Choroid plexus epithelial cell (primary cell): ENCODE results near the gene C1orf159.

Source experiments
- DNase-seq: peaks from one replicate; pipeline ENCODE4 v3.0.0-alpha.2; 2010; ENCODE audit warnings: low read depth
- H3K4me3 ChIP-seq: 2 replicates; pipeline ENCODE4 v1.5.1; 2011; ENCODE audit warnings: low read depth, mild to moderate bottlenecking, control low read depth, low read length, moderate library complexity
- TF ChIP-seq, protein P1 (sequence below): conservative IDR thresholded peaks from 2 replicates; pipeline ENCODE4 v1.5.1; 2011; ENCODE audit warnings: low read depth, mild to moderate bottlenecking, control low read depth, inconsistent platforms, low read length, moderate library complexity

C1orf159 gene

DNA sequence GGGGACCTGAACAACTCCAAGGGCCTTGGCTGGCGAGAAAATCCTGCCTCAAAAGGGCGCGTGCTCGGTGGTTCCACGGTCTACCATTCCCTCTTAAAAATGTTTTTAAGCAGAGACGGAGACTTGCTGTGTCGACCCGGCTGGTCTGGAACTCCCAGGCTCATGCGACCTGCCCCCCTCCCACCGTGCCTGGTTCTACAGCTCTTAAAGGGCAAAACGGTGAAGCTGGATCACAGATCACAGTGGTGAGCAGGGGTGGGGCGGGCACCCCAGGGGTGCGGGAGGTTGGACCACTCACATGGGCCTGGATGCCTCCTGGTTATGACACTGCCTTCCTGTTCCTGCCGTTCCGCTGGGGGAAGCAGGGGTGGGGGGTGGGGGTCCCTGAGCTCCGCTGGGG is 4.2 kb upstream of the C1orf159 start:
- no peak overlapping the region for H3K4me3 ChIP-seq
- TF ChIP-seq, protein P1, sequence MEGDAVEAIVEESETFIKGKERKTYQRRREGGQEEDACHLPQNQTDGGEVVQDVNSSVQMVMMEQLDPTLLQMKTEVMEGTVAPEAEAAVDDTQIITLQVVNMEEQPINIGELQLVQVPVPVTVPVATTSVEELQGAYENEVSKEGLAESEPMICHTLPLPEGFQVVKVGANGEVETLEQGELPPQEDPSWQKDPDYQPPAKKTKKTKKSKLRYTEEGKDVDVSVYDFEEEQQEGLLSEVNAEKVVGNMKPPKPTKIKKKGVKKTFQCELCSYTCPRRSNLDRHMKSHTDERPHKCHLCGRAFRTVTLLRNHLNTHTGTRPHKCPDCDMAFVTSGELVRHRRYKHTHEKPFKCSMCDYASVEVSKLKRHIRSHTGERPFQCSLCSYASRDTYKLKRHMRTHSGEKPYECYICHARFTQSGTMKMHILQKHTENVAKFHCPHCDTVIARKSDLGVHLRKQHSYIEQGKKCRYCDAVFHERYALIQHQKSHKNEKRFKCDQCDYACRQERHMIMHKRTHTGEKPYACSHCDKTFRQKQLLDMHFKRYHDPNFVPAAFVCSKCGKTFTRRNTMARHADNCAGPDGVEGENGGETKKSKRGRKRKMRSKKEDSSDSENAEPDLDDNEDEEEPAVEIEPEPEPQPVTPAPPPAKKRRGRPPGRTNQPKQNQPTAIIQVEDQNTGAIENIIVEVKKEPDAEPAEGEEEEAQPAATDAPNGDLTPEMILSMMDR = no peak
- no peak for DNase-seq

DNA sequence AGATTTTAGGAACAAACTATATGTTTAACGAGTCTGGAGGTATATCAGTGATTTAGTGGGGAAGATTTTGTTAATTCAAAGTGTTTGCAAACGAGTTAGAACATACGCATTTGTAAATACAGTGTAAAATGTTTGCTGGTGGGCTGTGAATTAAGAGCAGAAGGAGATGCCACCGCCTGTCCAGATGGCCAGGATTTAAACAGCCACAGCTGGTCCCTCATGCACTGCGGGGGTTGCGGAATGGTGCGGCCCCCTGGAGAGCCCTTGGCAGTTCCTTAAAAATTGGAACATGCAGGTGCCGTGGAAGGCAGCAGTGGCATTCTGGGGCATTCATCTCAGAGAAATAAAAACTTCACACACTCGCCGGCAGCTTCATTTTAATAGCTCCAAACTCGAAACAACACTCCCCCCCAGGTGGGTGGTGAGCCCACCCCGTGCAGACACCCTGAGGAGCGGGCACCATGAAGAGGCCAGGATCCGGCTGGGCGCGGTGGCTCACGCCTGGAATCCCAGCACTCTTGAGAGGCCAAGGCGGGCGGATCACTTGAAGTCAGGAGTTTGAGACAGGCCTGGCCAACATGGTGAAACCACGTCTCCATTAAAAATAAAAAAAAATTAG is 3.5 kb upstream of the C1orf159 start:
- TF ChIP-seq, protein P1 = no peak
- no peak overlapping the region for H3K4me3 ChIP-seq
- DNase-seq = no peak

DNA sequence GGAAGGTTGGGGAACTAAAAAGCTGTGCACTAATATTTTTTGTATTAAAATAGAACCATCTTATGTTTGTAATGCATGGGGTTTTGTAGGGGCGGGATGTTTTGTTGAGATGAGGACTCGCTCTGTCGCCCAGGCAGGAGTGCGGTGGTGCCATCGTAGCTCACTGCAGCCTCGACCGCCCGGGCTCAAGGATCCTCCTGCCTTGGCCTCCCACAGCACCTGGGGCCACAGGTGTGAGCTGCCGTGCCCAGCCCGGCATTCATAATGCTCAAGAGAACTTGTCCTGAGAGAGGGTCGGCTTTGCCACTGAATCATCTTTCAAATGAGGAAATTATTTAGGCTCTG is 3.0 kb upstream of the C1orf159 start:
- H3K4me3 ChIP-seq = no peak overlapping the region
- TF ChIP-seq, protein P1 = no peak
- no peak for DNase-seq

DNA sequence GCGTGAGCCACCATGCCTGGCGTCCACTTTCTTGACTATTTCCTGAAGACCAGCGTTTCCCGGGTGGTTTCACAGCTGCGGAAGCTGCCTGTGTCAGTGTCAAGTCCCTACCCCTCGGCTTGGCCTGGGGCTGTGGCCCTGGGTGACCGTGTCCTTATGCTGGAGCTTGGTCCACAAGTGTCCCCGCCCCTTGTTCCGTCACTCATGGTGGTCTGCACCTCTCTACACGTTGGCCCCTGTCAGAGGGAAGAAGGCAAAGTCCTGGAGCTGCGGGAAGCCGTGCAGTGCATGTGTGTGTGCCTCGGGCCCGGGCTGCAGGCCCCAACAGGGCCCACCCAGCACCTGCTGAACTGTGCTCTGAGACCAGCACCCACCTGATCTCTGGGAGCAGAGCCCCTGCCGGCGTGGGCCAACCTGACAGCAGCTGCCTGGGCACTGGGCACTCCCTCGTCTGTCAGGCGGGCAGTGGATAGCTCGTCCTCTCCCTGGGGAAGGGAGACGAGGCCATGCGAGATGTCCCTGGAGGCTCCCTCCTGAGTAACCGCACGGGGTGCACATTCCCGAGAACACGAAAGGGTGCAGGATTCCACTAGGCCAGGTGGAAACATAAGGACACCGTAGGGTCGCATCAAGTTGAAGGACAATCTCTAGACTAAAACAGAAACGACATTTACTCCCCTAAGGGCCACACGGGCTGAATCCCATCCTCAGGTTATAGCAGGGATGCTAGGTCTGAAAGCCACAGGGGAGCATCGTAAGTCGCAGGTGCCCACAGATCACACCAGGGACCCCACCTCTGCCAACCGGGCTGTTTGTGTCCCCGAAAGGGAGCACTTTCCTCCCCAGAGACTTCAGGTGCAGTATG is 2.4 kb upstream of the C1orf159 start:
- H3K4me3 ChIP-seq = no peak overlapping the region
- no peak for DNase-seq
- TF ChIP-seq, protein P1 = no peak

DNA sequence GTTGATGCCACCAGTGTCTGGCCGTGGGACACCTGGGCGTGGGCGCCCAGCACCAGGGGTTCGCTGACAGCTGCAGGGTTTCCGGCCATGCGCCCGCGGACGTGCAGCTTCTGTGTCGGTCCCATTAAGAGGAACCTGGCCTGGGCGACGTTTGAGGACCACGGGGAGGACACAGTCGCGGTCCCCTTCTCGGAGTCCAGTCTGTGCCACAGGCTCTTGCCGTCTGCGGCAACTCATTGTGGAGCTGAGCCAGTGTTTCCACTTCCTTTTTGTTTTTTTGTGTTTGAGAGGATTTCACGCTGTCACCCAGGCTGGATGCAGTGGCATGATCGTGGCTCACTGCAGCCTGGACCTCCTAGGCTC is 1.6 kb upstream of the C1orf159 start:
- H3K4me3 ChIP-seq = no peak overlapping the region
- DNase-seq = no peak
- TF ChIP-seq, protein P1 = no peak

DNA sequence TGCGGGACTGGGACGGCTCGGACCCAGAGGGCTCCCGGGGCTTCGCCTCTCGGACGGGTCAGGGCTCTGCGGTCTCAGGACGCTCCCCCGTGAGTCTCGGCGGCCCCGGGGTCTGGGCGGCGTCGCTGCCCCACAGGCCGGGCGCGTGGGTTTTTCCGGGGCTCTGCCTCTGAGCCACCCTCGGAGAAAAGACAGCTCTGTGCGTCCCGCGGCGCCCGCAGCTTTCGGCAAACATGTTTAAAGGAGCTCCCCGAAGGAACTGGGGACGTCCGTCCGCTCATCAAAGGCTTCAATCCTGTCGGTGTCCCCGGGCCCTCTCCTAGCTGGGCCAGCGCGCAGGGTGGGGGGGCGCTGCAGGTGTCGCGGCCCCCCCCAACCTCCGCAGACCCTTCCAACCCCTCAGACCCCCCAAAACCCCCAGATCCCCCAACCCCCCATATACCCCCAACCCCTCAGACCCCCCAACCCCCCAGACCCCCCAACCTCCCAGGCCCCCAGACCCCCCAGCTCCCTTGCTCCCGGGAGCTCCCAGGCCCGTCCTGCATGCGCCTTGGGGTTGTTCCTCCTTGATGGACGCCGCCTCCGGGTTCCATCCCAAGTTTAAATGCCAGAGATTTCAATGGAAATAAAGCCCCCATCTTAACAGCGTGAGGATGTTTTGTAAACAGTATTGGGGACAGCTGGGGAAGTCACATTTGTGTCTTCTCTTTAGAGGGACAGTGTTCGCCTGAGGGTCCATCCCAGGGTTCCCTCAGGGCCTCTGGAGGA is 996 bp upstream of the C1orf159 start:
- TF ChIP-seq, protein P1 = no peak
- H3K4me3 ChIP-seq = peak overlapping the region; percentile 61
- DNase-seq = peak; percentile 12
